Endothelial cell of umbilical vein (primary cell): ENCODE results near the gene HLA-DMA. TPM values are rescaled to one million over a fixed set of nuclear protein-coding genes. Genes with fewer than 3 reads are reported as not detected.

Source experiments
- BruUV-seq: library from RNA; stranded (reverse); fragments of 400-500 nt; replicated peaks from 2 replicates; lab custom pipeline; 2021; lab: Mats Ljungman, UMichigan
- CTCF ChIA-PET: fragments of 300-600, 350-600 bp; sonication (Branson Sonifier 250); formaldehyde crosslinking; loops from one replicate; lab custom pipeline; 2021; ENCODE audit warnings: antibody characterized with exemption, inconsistent platforms; lab: Charles Lee
- POLR2A ChIA-PET: fragments of 300-600, 350-600 bp; sonication (Branson Sonifier 250); formaldehyde crosslinking; loops from one replicate; lab custom pipeline; 2021; ENCODE audit warnings: antibody characterized with exemption, inconsistent platforms; lab: Charles Lee
- DNase-seq: peaks from one replicate; pipeline ENCODE4 v3.0.0-alpha.2; 2011; ENCODE audit warnings: low read depth, low spot score
- FAIRE-seq: peaks from 2 replicates; lab custom pipeline; 2011; peaks lifted over from hg19 to GRCh38; lab: Jason Lieb, UNC
- H2AFZ ChIP-seq: 2 replicates; pipeline ENCODE4 v1.6.0; 2012; ENCODE audit warnings: low read depth, low read length, control low read depth, inconsistent platforms
- H3K27ac ChIP-seq: 2 replicates; pipeline ENCODE4 v1.5.1; 2011; ENCODE audit warnings: low read depth, mild to moderate bottlenecking, control low read depth, low read length, moderate library complexity; ENCODE audit not compliant: insufficient read depth
- H3K27me3 ChIP-seq, 2 experiments: 2 replicates each; pipeline versions ENCODE4 v1.6.0 to v1.6.1; 2011; ENCODE audit warnings: low read length in 2 of 2, mixed read lengths in 1 of 2; ENCODE audit not compliant: control insufficient read depth in 2 of 2, insufficient read depth in 2 of 2
- H3K36me3 ChIP-seq, 2 experiments: 2 replicates in 1 of 2; 3 replicates in 1 of 2; pipeline ENCODE4 v1.5.1; 2011; ENCODE audit warnings: low read length in 2 of 2, mild to moderate bottlenecking in 1 of 2, moderate library complexity in 1 of 2; ENCODE audit not compliant: control insufficient read depth in 2 of 2, insufficient read depth in 2 of 2; ENCODE audit errors: extremely low read depth in 1 of 2
- H3K4me1 ChIP-seq: 3 replicates; pipeline ENCODE4 v1.5.1; 2011; ENCODE audit warnings: mild to moderate bottlenecking, low read length; ENCODE audit not compliant: control insufficient read depth, insufficient read depth; ENCODE audit errors: extremely low read depth
- H3K4me2 ChIP-seq: 2 replicates; pipeline ENCODE4 v1.6.1; 2011; ENCODE audit warnings: low read length, control low read depth, mixed read lengths; ENCODE audit not compliant: insufficient read depth
- H3K4me3 ChIP-seq, 3 experiments: fragments of 200-600 bp in 1 of 3; sonication (generic), shearing (Covaris generic) in 1 of 3; replicated peaks in 1 of 3; 2 replicates each; pipeline ENCODE4 v1.5.1; 2011 to 2016; ENCODE audit warnings: control low read depth in 3 of 3, low read length in 3 of 3, mild to moderate bottlenecking in 2 of 3, inconsistent platforms in 1 of 3, low read depth in 1 of 3, moderate library complexity in 1 of 3; ENCODE audit not compliant: insufficient read depth in 1 of 3
- H3K79me2 ChIP-seq: 2 replicates; pipeline ENCODE4 v1.6.0; 2012; ENCODE audit warnings: low read length, inconsistent platforms; ENCODE audit not compliant: control insufficient read depth, insufficient read depth
- H3K9ac ChIP-seq: replicated peaks from 2 replicates; pipeline ENCODE3; 2011; ENCODE audit warnings: low read length, control low read depth; ENCODE audit not compliant: insufficient read depth; ENCODE audit errors: extremely low read depth
- H3K9me1 ChIP-seq: replicated peaks from 3 replicates; pipeline ENCODE4 v1.6.0; 2011; ENCODE audit warnings: mild to moderate bottlenecking, low read length; ENCODE audit not compliant: control insufficient read depth, insufficient read depth; ENCODE audit errors: extremely low read depth
- H3K9me3 ChIP-seq: replicated peaks from 2 replicates; pipeline ENCODE4 v1.5.1; 2012; ENCODE audit warnings: low read length, inconsistent platforms; ENCODE audit not compliant: control insufficient read depth, insufficient read depth
- H4K20me1 ChIP-seq: replicated peaks from 2 replicates; pipeline ENCODE3; 2011; ENCODE audit warnings: mild to moderate bottlenecking, low read length; ENCODE audit not compliant: control insufficient read depth, insufficient read depth; ENCODE audit errors: extremely low read depth
- EZH2 ChIP-seq: IDR thresholded peaks from 2 replicates; pipeline ENCODE4 v1.6.1; 2012; ENCODE audit warnings: borderline replicate concordance, low read depth, mild to moderate bottlenecking, moderate library complexity, low read length, inconsistent platforms; ENCODE audit not compliant: severe bottlenecking
- FOS ChIP-seq: IDR thresholded peaks from 2 replicates; pipeline ENCODE4 v1.6.1; 2011; ENCODE audit warnings: mild to moderate bottlenecking, low read length, moderate library complexity, borderline replicate concordance; ENCODE audit not compliant: insufficient read depth
- GATA2 ChIP-seq: IDR thresholded peaks from 2 replicates; pipeline ENCODE4 v1.7.0; 2011; ENCODE audit warnings: low read depth, mild to moderate bottlenecking, moderate library complexity, mixed read lengths, low read length; ENCODE audit not compliant: insufficient read length, insufficient read depth
- JUN ChIP-seq: IDR thresholded peaks from 2 replicates; pipeline ENCODE4 v1.6.1; 2011; ENCODE audit warnings: borderline replicate concordance, low read depth; ENCODE audit not compliant: insufficient read length, insufficient read depth
- MAX ChIP-seq: IDR thresholded peaks from 2 replicates; pipeline ENCODE4 v1.6.1; 2011; ENCODE audit not compliant: insufficient read depth, insufficient read length
- MYC ChIP-seq: IDR thresholded peaks from one replicate; pipeline ENCODE4 v1.6.1; 2011; ENCODE audit warnings: mild to moderate bottlenecking, low read depth, low read length
- POLR2A ChIP-seq: IDR thresholded peaks from 2 replicates; pipeline ENCODE4 v1.6.1; 2012; ENCODE audit warnings: low read depth, mild to moderate bottlenecking, control low read depth, low read length
- POLR2AphosphoS5 ChIP-seq: IDR thresholded peaks from 2 replicates; pipeline ENCODE4 v1.6.1; 2012; ENCODE audit warnings: low read depth, mild to moderate bottlenecking, control low read depth, low read length, moderate library complexity; ENCODE audit not compliant: insufficient read depth
- dilution Hi-C: fragments of 300-500 bp; cut with MboI; formaldehyde crosslinking; loops from one replicate; pipeline ENCODE4 v1.15.0; 2019; ENCODE audit warnings: low sequenced_read_pairs; ENCODE audit not compliant: extremely low pct_ligation_motif_present
- intact Hi-C: fragments of 100-400 bp; cut with micrococcal nuclease; formaldehyde crosslinking; loops from one replicate; pipeline ENCODE4 v1.10.0; 2022
- polyA plus RNA-seq, 4 experiments: library from polyadenylated mRNA; depleted of rRNA in 3 of 4; stranded (reverse) in 3 of 4; unstranded in 1 of 4; fragments of >200 nt; gene quantifications; 2 replicates each; pipeline versions ENCODE4 v1.2.1 to v1.2.3, GENCODE V29; 2011 to 2012; ENCODE audit warnings: missing spikeins in 1 of 4
- total RNA-seq: library from RNA; stranded (reverse); gene quantifications from 2 replicates; pipeline ENCODE4 v1.2.3, GENCODE V29; 2021
- TF ChIP-seq, protein P1 (sequence below), 2 donors: IDR thresholded peaks; 1 replicate in 1 of 2; 2 replicates in 1 of 2; pipeline ENCODE4 v1.5.1; 2011; ENCODE audit warnings: low read length in 2 of 2, mild to moderate bottlenecking in 2 of 2, moderate library complexity in 2 of 2, control low read depth in 1 of 2, inconsistent platforms in 1 of 2, low read depth in 1 of 2; ENCODE audit not compliant: insufficient read depth in 1 of 2; ENCODE audit errors: extremely low read depth in 1 of 2

The HLA-DMA gene
- total and polyA plus RNA-seq, 2 donors (not counting 3 experiments of a cell fraction or from before 2014, with no cell fraction given): 1.2 to 7.7 TPM

DNA sequence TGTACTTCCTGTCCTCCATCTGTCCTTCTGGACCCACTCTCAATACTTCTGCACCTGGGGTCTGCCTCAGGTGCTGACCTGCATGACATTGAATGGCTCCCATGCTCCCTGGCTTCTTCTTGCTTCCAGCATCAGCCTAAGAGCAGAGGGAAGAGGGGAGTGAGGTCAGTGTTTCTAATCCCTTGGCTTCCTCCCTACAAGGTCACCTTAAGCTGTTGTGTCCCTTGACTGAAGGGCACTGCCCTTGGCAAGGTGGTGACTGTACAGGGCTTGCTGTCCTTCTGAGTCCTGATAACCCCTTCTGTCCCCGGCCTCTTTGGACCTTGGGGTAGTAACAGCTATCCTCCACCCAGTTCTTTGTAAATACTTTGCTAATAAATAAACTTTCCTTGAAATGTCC, 21.7 kb downstream of the HLA-DMA start:
- H3K27me3 ChIP-seq: peaks cover 32 to 50% of the 10 kb centered on the region in 2 experiments
- no peak overlapping the region for H3K27ac ChIP-seq
- H4K20me1 ChIP-seq: no peaks in the 10 kb centered on the region
- no peak overlapping the region for H3K4me2 ChIP-seq
- H3K4me1 ChIP-seq: no peaks in the 10 kb centered on the region
- intact Hi-C loops (loop anchor here (5.0 kb wide), 1 partner anchor 44 kb away; no protein-coding TSS in a partner anchor), dilution Hi-C loops (no loop called here)
- no peak overlapping the region for H3K4me3 ChIP-seq
- DNase-seq (no peak), FAIRE-seq (no peak)
- no peaks in the 10 kb centered on the region for H3K79me2 ChIP-seq
- POLR2A ChIA-PET: no interaction called here
- CTCF ChIA-PET: interaction anchor here (1.1 to 8.5 kb wide), 5 partner anchors 40 to 93 kb away, joined by 3 to 580 read pairs (median 37); partner anchors contain the start of genes BRD2 and TAP2
- H3K36me3 ChIP-seq: no peaks in the 10 kb centered on the region
- H3K9me1 ChIP-seq: no peaks in the 10 kb centered on the region
- BruUV-seq: no TSS peak
- no peak overlapping the region for H2AFZ ChIP-seq
- TF ChIP-seq EZH2 (no peak), FOS (no peak), JUN (no peak), POLR2A (no peak), MAX (no peak), POLR2AphosphoS5 (no peak), MYC (no peak), GATA2 (no peak)
- TF ChIP-seq, protein P1, sequence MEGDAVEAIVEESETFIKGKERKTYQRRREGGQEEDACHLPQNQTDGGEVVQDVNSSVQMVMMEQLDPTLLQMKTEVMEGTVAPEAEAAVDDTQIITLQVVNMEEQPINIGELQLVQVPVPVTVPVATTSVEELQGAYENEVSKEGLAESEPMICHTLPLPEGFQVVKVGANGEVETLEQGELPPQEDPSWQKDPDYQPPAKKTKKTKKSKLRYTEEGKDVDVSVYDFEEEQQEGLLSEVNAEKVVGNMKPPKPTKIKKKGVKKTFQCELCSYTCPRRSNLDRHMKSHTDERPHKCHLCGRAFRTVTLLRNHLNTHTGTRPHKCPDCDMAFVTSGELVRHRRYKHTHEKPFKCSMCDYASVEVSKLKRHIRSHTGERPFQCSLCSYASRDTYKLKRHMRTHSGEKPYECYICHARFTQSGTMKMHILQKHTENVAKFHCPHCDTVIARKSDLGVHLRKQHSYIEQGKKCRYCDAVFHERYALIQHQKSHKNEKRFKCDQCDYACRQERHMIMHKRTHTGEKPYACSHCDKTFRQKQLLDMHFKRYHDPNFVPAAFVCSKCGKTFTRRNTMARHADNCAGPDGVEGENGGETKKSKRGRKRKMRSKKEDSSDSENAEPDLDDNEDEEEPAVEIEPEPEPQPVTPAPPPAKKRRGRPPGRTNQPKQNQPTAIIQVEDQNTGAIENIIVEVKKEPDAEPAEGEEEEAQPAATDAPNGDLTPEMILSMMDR (IDR thresholded peaks at IDR 0.05; ENCODE audit: extremely low read depth in 1 of 2, insufficient read depth in 1 of 2, low read depth in 1 of 2, low read length in 2 of 2): no peak
- no peaks in the 10 kb centered on the region for H3K9me3 ChIP-seq
- H3K9ac ChIP-seq: no peak overlapping the region
